ENCODE results near the gene CDAN1.
A peak's percentile ranks its signal among the peaks of the same experiment; 100 is the strongest.

Gene CDAN1

DNA sequence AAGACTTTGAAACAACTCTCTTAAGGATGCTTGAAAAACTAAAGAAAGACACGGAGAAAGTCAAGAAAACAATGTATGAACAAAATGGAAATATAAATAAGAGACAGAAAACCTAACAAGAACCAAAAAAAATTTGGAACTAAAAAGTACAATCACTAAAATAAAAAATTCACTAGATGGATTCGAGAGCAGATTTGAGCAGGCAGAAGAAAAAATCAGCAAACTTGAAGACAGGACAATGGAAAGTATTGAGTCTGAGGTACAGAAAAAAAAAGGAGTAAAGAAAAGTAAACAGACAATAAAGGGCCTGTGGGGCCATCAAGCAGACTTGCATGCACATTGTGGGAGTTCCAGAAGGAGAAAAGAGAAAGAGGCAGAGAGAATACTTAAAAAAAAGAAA, 13.4 kb upstream of the CDAN1 start:
- no peak for ATAC-seq
- TF ChIP-seq BACH2 (CRISPR knock-in tag; IDR thresholded peaks at IDR 0.05; ENCODE audit: borderline replicate concordance): no peak
- no peak for TF ChIP-seq OSR1 (CRISPR knock-in tag; IDR thresholded peaks at IDR 0.05)
- no peak for TF ChIP-seq CSRNP3 (CRISPR knock-in tag; IDR thresholded peaks at IDR 0.05)
- TF ChIP-seq SNAI2 (CRISPR knock-in tag; IDR thresholded peaks at IDR 0.05): no peak
- TF ChIP-seq ZFP30 (CRISPR knock-in tag; IDR thresholded peaks at IDR 0.05): peak; percentile 89
- no peak for TF ChIP-seq ZNF8 (CRISPR knock-in tag; IDR thresholded peaks at IDR 0.05)
- no peak for TF ChIP-seq ESRRG (CRISPR knock-in tag; IDR thresholded peaks at IDR 0.05)
- TF ChIP-seq PPARA (CRISPR knock-in tag; IDR thresholded peaks at IDR 0.05; ENCODE audit: borderline replicate concordance): no peak

GRCh38 chr15:42749266-42749665, 12.3 kb upstream of the CDAN1 start:
- no peak for TF ChIP-seq RARB (CRISPR knock-in tag; IDR thresholded peaks at IDR 0.05)
- ATAC-seq: no peak

- no peak for ATAC-seq
- TF ChIP-seq ESRRG (CRISPR knock-in tag; IDR thresholded peaks at IDR 0.05) (no peak), RARB (CRISPR knock-in tag; IDR thresholded peaks at IDR 0.05) (no peak), ZC3H10 (CRISPR knock-in tag; IDR thresholded peaks at IDR 0.05) (no peak), ARNTL (CRISPR knock-in tag; IDR thresholded peaks at IDR 0.05; ENCODE audit: borderline replicate concordance, low read depth) (no peak), BACH2 (CRISPR knock-in tag; IDR thresholded peaks at IDR 0.05; ENCODE audit: borderline replicate concordance) (no peak), TSHZ2 (CRISPR knock-in tag; IDR thresholded peaks at IDR 0.05) (no peak), PATZ1 (CRISPR knock-in tag; IDR thresholded peaks at IDR 0.05; ENCODE audit: borderline replicate concordance) (no peak), OSR1 (CRISPR knock-in tag; IDR thresholded peaks at IDR 0.05) (no peak), GLIS3 (CRISPR knock-in tag; IDR thresholded peaks at IDR 0.05) (no peak), ZFP3 (CRISPR knock-in tag; IDR thresholded peaks at IDR 0.05) (no peak), ZNF70 (CRISPR knock-in tag; IDR thresholded peaks at IDR 0.05) (no peak), ZNF565 (CRISPR knock-in tag; conservative IDR thresholded peaks at IDR 0.05; ENCODE audit: low read depth) (no peak), TCF4 (CRISPR knock-in tag; IDR thresholded peaks at IDR 0.05; ENCODE audit: borderline replicate concordance) (no peak), ISL1 (CRISPR knock-in tag; IDR thresholded peaks at IDR 0.05) (no peak), CSDC2 (CRISPR knock-in tag; IDR thresholded peaks at IDR 0.05) (no peak), CSRNP3 (CRISPR knock-in tag; IDR thresholded peaks at IDR 0.05) (no peak)
- TF ChIP-seq, protein P1, sequence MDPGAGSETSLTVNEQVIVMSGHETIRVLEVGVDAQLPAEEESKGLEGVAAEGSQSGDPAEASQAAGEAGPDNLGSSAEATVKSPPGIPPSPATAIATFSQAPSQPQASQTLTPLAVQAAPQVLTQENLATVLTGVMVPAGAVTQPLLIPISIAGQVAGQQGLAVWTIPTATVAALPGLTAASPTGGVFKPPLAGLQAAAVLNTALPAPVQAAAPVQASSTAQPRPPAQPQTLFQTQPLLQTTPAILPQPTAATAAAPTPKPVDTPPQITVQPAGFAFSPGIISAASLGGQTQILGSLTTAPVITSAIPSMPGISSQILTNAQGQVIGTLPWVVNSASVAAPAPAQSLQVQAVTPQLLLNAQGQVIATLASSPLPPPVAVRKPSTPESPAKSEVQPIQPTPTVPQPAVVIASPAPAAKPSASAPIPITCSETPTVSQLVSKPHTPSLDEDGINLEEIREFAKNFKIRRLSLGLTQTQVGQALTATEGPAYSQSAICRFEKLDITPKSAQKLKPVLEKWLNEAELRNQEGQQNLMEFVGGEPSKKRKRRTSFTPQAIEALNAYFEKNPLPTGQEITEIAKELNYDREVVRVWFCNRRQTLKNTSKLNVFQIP (CRISPR knock-in tag; IDR thresholded peaks at IDR 0.05; ENCODE audit: borderline replicate concordance, low read depth): no peak
- TF ChIP-seq, protein P2, sequence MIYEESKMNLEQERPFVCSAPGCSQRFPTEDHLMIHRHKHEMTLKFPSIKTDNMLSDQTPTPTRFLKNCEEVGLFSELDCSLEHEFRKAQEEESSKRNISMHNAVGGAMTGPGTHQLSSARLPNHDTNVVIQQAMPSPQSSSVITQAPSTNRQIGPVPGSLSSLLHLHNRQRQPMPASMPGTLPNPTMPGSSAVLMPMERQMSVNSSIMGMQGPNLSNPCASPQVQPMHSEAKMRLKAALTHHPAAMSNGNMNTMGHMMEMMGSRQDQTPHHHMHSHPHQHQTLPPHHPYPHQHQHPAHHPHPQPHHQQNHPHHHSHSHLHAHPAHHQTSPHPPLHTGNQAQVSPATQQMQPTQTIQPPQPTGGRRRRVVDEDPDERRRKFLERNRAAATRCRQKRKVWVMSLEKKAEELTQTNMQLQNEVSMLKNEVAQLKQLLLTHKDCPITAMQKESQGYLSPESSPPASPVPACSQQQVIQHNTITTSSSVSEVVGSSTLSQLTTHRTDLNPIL (CRISPR knock-in tag; IDR thresholded peaks at IDR 0.05; ENCODE audit: low read depth): no peak
Observed at GRCh38 chr15:42744195-42744594, 7.3 kb upstream of the CDAN1 start.
